Measurements from ENCODE around the gene BCAN.

DNA sequence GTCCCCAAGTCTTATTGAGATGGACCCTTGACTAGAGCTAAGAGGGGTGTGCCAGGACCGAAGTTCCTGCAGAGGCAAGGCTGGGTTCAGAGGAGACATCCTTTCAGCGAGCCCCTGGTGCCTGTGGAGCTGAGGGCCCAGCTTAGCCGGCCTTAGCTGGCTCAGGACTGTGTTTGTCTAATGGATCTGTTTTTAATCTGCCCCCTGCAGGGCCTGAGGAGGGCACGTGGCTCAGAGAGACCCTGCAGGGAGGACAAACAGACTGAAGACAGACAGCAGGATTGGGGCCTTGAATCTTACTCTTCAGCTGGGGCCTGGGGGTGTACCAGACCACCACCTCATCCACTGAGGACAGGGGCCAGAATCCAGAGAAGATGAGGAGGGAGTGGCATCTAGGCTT is 61.8 kb downstream of the BCAN start:
- TF ChIP-seq CEBPB (IDR thresholded peaks at IDR 0.05) = no peak
- no peak for TF ChIP-seq CTCF (IDR thresholded peaks at IDR 0.05)
- TF ChIP-seq, protein P1, sequence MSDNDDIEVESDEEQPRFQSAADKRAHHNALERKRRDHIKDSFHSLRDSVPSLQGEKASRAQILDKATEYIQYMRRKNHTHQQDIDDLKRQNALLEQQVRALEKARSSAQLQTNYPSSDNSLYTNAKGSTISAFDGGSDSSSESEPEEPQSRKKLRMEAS (IDR thresholded peaks at IDR 0.05) = no peak
- TF ChIP-seq POLR2A (IDR thresholded peaks at IDR 0.05; ENCODE audit: low read length) = no peak
- TF ChIP-seq ZFP36 (IDR thresholded peaks at IDR 0.05; ENCODE audit: borderline replicate concordance, partially characterized antibody) = no peak
- TF ChIP-seq HDAC2 (IDR thresholded peaks at IDR 0.05) = no peak
- TF ChIP-seq EP300 (IDR thresholded peaks at IDR 0.05) = no peak
- no peak for TF ChIP-seq RCOR1 (IDR thresholded peaks at IDR 0.05; ENCODE audit: low read depth, low read length)
- no peak for TF ChIP-seq RAD21 (conservative IDR thresholded peaks at IDR 0.05 in 1 of 2, IDR thresholded peaks at IDR 0.05 in 1 of 2)
- no peak for TF ChIP-seq JUN (IDR thresholded peaks at IDR 0.05)
- no peak for TF ChIP-seq ESRRA (IDR thresholded peaks at IDR 0.05; ENCODE audit: borderline replicate concordance, low read length)
- TF ChIP-seq, protein P2, sequence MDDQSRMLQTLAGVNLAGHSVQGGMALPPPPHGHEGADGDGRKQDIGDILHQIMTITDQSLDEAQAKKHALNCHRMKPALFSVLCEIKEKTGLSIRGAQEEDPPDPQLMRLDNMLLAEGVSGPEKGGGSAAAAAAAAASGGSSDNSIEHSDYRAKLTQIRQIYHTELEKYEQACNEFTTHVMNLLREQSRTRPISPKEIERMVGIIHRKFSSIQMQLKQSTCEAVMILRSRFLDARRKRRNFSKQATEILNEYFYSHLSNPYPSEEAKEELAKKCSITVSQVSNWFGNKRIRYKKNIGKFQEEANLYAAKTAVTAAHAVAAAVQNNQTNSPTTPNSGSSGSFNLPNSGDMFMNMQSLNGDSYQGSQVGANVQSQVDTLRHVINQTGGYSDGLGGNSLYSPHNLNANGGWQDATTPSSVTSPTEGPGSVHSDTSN (IDR thresholded peaks at IDR 0.05) = no peak
- TF ChIP-seq SMC3 (IDR thresholded peaks at IDR 0.05) = no peak

Measured in A549 (cell line).